SU-DHL-6 (cell line): Measurements from ENCODE around the gene TXNDC2.

Source experiments
- CTCF ChIP-seq: fragments of 200-600 bp; sonication (generic); IDR thresholded peaks from one replicate; pipeline ENCODE4 v1.5.1; 2017; ENCODE audit warnings: antibody characterized with exemption, mild to moderate bottlenecking, low read length, moderate library complexity; ENCODE audit not compliant: insufficient read depth, poor library complexity, severe bottlenecking
- EZH2phosphoT487 ChIP-seq: fragments of 200-600 bp; sonication (generic), shearing (Covaris generic); conservative IDR thresholded peaks from 2 replicates; pipeline ENCODE4 v1.6.1; 2018; ENCODE audit warnings: mild to moderate bottlenecking, antibody characterized with exemption, low read length, moderate library complexity, mixed read lengths

GRCh38 chr18:9922592-9923311 lies 37.0 kb downstream of the TXNDC2 start:
- TF ChIP-seq CTCF (no peak), EZH2phosphoT487 (no peak)
